GM13977 (cell line): ENCODE results near the gene ZNF511.

Experiments used
- DNase-seq: peaks from one replicate; pipeline ENCODE4 v3.0.0; 2012; ENCODE audit warnings: low spot score
- in situ Hi-C: fragments of 300-500 bp; cut with MboI; formaldehyde crosslinking; loops from one replicate; pipeline ENCODE4 v1.12.0; 2022; ENCODE audit warnings: low sequenced_read_pairs, low pct_unique_long_range_greater_than_20kb, mixed read lengths, inconsistent platforms; ENCODE audit not compliant: unreplicated experiment
- TF ChIP-seq, protein P1 (sequence below): IDR thresholded peaks from 2 replicates; pipeline ENCODE4 v1.5.1; 2012; ENCODE audit warnings: mild to moderate bottlenecking, control low read depth; ENCODE audit not compliant: insufficient read depth; ENCODE audit errors: extremely low read depth, missing control alignments

ZNF511 gene

GRCh38 chr10:133312016-133312768, 3.5 kb downstream of the ZNF511 start:
- in situ Hi-C loops = no loop called here
- TF ChIP-seq, protein P1, sequence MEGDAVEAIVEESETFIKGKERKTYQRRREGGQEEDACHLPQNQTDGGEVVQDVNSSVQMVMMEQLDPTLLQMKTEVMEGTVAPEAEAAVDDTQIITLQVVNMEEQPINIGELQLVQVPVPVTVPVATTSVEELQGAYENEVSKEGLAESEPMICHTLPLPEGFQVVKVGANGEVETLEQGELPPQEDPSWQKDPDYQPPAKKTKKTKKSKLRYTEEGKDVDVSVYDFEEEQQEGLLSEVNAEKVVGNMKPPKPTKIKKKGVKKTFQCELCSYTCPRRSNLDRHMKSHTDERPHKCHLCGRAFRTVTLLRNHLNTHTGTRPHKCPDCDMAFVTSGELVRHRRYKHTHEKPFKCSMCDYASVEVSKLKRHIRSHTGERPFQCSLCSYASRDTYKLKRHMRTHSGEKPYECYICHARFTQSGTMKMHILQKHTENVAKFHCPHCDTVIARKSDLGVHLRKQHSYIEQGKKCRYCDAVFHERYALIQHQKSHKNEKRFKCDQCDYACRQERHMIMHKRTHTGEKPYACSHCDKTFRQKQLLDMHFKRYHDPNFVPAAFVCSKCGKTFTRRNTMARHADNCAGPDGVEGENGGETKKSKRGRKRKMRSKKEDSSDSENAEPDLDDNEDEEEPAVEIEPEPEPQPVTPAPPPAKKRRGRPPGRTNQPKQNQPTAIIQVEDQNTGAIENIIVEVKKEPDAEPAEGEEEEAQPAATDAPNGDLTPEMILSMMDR = no peak
- no peak for DNase-seq

GRCh38 chr10:133312769-133313145, 4.0 kb downstream of the ZNF511 start:
- no peak for DNase-seq
- TF ChIP-seq, protein P1 = no peak
- in situ Hi-C loops = no loop called here

GRCh38 chr10:133313192-133313591, 4.5 kb downstream of the ZNF511 start:
- TF ChIP-seq, protein P1 = no peak
- DNase-seq = no peak
- in situ Hi-C loops = no loop called here

DNA sequence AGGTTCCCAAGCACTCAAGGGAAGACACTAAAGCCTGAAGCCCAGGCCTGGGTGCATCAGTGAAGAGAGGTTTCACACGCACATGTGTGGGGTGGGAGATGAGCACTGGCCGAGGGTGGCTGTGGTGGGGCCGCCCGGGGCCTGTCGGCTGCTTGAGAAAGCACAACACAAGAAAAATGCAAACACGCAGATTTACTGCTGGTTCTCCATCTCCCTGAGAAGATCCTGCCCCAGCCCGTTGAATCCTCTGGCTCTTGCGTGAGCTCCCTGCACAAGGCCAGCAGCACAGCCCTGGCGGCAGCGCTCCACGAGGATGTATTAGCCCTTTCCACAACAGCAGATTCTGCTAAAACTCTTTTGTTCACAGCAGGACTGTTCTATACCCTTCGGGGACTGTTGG, 6.2 kb downstream of the ZNF511 start:
- in situ Hi-C loops = no loop called here
- TF ChIP-seq, protein P1 = no peak
- no peak for DNase-seq

- DNase-seq = no peak
- in situ Hi-C loops = no loop called here
Measured at GRCh38 chr10:133315847-133316246, 7.1 kb downstream of the ZNF511 start.

GRCh38 chr10:133316266-133316665, 7.6 kb downstream of the ZNF511 start:
- TF ChIP-seq, protein P1 = no peak
- in situ Hi-C loops = no loop called here
- DNase-seq = no peak

More at GRCh38 chr10:133315847-133316246, 7.1 kb downstream of the ZNF511 start:
- TF ChIP-seq, protein P1 = no peak
